HG03575 (cell line): Measurements from ENCODE around the gene IQCK.
"Not testable (repeated sequence)": the region's sequence is repeated elsewhere in the genome, so short reads cannot be mapped to it uniquely, and the experiment has no call there.

Experiments
- ATAC-seq: cut with Tn5 transposase; IDR thresholded peaks from one replicate; pipeline ENCODE4 v1.9.1; 2021; ENCODE audit not compliant: unreplicated experiment, insufficient number of reproducible peaks, low FRiP score; ENCODE audit errors: extremely low read depth

IQCK gene

GRCh38 chr16:19713697-19714096, 4.4 kb upstream of the IQCK start:
- no peak for ATAC-seq

DNA sequence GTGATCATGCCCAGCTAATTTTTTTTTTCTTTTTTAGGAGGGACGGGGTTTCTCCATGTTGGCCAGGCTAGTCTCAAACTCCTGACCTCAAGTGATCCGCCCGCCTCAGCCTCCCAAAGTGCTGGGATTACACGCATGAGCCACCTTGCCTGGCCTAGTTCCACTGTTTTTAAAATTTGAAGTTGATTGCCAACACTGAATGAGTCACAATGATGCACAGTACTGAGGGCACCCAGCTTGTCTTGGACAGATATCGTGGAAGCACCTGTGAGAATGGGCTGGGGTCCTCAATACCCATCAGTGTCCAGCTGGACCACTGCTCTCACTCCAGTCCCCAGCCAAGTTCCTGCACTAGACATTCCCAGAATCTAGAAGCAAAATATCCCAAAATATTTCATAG, 2.5 kb upstream of the IQCK start:
- ATAC-seq, result no peak

GRCh38 chr16:19716183-19716582, 1.9 kb upstream of the IQCK start:
- no peak for ATAC-seq

GRCh38 chr16:19716728-19717127, 1.3 kb upstream of the IQCK start:
- not testable (repeated sequence) for ATAC-seq

DNA sequence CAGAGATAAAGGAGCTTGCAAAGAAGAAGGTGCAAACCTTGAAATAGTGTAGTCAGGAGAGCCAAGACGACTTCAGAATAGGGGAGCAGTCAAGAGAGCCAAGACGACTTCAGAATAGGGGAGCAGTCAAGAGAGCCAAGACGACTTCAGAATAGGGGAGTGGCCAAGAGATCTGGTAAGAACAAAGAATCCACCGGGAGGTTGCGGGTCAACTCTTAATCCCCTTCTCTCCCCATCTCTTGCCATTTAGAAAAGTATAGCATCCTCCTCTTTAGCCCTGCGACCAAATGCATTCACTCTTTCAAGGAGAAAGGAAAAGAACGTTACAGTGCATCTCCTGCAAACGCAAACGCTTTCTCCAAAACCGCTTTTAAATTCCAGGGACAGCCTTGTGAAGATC, 757 bp upstream of the IQCK start:
- no peak for ATAC-seq

GRCh38 chr16:19718624-19718965, 524 bp downstream of the IQCK start:
- no peak for ATAC-seq

GRCh38 chr16:19722269-19722952, 4.3 kb downstream of the IQCK start:
- no peak for ATAC-seq

- no peak for ATAC-seq
These were observed 4.9 kb downstream of the IQCK start for GRCh38 chr16:19722981-19723380.

DNA sequence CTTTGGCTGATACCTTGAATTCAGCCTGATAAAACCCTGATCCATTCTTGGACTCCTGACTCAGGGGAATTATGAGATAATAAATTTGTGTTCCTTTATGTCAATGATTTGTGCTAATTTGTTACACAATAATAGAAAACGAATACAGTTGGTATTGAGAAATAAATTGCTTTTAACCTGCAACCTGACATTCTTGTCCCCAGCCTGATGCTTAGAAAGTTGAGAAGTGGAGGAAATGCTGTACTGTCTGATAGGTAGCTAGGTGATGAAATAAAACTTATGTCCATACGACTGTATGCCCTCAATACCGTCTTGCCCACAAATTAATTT, 10.5 kb downstream of the IQCK start:
- ATAC-seq, result no peak

DNA sequence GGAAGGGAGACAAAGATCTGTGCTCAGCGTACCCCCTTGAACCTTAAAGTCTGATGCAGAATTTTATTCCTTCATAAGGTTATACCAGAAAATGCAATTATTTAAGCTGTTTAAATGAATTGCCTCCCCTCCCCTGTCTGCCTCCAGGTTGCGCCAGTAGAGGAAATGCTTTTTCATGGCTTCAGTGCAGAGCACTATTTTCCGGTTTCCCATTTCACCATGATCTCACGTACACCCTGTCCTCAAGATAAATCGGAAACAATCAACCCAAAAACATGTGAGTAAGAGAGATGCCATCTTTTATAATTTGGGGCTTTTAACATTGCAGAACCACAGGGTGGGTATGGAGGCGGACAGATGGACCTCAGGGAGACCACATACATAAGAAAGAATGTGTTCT, 15.5 kb downstream of the IQCK start:
- ATAC-seq, result no peak

DNA sequence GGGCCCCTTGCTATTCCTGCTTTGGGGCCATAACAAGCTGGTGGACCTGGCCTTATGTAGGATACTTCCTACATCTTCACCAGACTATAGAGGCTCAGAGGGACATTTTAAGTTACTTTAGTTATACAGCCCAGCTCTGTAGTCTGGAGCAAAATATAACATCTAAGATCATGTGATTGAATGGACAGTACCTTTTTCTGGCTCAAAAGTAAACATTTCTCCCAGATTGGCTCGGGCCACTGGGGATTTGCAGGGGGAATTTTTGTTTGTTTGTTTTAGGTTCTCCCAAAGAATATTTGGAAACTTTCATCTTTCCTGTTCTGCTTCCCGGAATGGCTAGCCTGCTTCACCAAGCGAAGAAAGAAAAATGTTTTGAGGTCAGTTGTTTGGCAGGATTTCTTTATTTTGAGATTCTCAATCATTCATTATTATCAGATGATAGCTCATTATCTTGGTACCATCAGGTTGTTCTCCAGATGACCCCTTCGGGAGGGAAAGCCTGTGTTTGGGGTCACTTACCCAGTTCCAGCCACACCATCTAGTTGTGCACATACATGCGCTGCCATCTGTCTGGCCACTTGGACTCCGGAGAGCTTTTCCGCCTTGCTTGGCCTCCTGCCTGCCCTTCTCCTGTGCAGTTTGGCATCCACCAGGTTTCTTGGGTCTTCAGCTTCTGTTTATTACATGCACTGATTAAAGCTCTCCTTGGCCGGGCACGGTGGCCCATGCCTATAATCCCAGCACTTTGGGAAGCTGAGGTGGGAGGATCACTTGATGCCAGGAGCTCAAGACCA, 17.2 kb downstream of the IQCK start:
- no peak for ATAC-seq

GRCh38 chr16:19737306-19738038, 19.4 kb downstream of the IQCK start:
- no peak for ATAC-seq

DNA sequence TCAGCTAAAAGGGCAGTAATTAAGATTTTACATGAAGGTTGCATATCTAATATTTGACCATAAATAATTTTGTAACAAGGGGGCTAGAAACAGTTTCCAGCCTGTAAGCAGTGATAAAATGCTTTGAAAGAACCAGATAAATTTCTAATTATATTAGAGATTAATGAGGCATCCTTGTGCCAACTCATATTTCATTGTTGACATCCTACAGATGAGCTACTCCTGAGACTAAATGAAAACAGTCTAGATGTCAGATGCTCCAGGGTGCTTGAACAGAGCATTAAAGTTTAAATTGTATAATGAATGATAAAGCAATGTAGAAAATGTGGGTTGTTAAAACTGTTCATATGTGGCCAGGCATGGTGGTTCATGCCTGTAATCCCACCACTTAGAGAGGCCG, 23.3 kb downstream of the IQCK start:
- ATAC-seq, result no peak

DNA sequence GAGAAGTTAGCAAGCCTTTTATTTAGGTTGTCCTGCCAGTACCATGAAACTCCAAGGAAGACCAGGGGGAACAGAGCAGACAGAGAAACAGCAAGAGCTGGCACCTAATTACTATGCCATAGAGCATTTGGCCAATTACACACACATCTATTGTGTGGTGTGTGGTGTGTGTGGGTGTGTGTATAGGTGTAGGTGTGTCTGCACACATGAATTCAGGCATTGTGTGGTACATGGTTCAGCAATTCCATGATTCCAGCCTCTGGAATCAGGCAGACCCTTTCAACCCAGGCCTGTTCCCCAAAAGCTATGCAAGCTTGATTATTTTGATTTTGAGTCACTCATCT, 25.7 kb downstream of the IQCK start:
- no peak for ATAC-seq

DNA sequence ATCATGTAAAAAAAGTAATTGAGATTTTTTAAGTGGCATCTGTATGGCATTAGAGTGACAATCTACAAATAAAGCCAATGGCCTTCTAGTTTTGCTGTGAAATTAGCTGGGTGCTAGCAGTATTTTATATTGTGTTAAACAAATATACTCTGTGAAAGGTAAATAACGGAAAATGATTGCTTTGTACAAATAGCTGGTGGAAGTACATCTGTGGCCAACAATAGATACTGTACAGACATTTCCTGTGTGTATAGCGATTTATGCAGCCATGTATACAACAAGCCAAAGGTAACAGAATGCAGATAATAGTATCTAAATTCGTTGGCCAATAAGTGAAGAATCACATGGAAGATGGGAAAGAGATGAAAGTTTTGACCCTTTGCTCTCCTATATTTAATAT, 26.6 kb downstream of the IQCK start:
- no peak for ATAC-seq

- no peak for ATAC-seq
These were observed 27.4 kb downstream of the IQCK start for GRCh38 chr16:19745286-19746010.

GRCh38 chr16:19746561-19746960, 28.5 kb downstream of the IQCK start:
- no peak for ATAC-seq

DNA sequence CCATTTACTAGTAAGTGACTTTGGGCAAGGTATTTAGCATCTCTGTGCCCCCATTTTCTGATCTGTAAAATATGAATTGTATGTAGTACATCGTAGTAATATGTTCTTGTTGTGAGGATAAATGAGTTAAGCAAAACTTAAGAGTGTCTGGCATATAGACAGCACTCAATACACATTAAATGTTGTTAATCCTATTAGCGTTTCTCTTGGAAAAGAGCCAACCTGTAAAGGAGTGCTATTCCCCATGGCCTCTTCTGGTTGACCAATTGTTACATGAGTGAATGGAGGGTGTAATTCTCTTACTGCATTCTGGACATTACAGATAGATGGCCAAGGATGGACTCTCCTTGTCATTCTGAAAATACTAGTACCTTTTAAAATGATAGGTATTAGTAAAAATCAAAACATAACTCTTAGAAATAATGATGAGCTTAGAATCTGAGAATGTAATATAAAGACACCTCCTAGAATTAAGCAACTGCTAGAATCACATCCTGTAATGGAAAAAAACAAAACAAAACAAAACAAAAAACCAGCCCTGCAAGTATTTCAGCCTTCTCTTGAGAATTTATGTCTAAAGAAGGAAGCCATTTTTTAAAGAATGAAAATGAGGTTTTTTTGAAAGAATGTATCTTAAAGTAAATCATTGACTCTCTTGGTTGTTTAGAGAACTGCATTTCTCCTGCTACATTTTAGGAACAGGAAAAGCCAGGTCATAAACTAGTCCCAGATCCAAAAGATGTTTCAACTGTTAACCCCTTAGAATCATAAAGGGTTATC, 30.5 kb downstream of the IQCK start:
- no peak for ATAC-seq

DNA sequence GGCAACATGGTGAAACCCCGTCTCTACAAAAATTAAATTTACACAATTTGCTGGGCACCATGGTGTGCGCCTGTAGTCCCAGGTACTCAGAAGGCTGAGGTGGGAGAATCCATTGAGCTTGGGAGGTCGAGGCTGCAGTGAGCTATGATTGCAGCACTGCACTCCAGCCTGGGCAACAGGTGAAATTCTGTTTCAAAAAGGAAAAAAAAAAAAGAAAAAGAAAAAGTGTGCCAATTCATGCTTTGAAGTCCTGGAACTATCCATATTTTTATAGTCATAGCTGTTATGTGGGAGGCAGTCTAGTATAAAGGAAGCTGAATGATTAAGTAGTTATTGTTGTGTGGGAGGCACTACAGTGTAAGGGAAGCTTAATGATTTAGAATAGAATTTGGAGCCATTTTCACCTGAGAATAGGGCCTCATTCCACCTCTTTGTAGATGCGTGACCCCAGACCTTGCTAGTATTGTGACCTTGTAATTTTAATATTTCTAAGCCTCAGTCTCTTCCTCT, 31.6 kb downstream of the IQCK start:
- no peak for ATAC-seq
